NCI-H2107 treated with DMSO at 0.1 percent for 48 hours (cell line): ENCODE data around the gene CPM.

ENCODE experiments used
- DNase-seq: peaks from one replicate; lab custom pipeline; 2025; ENCODE audit not compliant: unreplicated experiment; lab: John Stamatoyannopoulos, UW

The CPM gene

DNA sequence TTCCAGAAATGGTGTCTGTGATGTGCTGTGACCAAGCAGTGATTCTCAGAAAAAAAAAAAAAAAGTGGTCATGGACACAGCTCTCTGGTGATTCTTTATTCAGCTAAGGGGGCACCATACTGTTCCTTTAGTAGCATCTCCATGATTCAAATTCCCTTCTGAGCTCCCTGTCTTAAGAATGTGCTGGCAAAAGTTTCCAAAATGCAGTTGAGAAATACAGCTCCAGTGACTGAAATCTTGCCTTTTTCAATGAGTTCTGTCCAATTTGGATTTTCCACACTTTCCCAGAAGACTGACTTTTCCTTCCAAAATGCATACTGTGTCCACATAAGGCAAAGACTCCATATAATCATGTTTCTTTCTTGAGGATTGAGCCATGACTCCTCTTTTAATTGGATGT, 24.3 kb upstream of the CPM start:
- no peak for DNase-seq

DNA sequence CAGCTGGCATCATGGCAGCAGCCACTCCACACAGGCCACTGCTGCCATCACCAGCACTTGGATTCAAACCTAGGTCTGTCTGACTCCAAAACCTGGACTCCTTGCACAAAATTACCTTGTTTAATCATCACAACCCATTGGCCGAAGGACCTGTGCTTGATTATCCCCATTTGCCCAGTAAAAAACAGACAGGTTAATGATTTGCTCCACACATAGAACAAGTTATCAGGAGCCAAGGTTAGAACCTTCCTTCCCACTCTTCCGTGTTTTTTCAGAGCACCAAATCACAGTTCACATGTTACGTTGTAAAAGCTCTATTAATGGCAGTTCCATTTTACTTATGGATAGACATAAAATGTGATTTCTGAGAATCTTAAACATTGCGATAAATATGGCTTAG, 23.5 kb upstream of the CPM start:
- DNase-seq: no peak

DNA sequence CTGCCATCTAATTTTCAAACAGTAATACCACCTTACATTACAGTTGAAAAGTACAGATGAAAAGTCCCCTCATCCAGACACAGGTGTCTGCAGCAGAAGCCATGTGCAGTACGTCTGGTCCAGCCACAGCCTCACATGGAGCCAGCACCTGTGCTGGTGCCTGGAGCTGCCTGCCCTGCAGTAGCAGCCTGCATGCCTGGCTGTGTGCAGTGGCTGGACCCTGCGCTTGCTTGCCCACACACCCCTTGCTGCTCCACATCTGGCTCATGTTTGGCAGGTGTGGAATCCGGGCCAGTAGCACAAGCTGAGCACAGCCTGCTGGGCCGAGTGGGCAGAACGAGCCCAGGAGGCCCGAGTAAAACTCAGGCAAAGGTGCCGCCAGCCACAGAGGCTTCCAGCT, 21.8 kb upstream of the CPM start:
- no peak for DNase-seq

DNA sequence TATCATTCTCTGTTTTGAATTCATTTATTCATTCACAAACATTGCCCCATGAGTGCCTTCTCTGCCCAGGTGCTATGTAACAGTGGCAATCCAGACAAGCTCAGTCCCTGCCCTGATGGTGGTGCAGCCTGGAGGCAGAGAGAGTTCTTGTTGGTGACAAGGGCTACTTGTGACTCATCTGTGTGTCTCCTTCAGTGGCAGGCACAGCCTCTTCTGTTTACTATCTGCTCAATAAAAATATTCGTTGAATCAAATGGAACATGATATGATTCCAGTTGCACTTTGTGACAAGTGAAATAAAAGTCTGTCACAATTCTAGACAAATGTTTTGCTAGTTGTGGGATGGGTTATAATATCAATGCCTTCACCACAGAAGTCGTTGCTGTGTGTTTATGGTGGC, 20.6 kb upstream of the CPM start:
- no peak for DNase-seq

DNA sequence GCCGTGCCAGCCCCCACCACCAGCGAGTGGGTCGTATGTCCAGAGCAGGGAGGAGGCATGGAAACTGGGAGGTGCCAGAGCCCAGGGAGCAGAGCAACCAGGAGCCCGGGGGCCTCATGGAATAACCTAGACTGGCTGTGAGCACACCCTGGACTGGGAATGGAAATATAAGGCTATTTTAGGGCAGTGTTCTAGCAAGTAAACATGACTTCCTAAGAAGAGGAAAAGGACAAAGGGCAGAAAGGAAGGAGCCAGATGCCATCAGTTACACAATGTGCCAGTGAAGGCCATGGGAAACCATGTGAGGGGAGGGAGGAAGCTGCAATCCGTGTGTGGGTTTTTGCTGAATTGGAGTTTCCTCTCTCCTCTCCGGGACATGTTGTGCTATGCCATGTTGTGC, 18.7 kb upstream of the CPM start:
- DNase-seq: no peak

DNA sequence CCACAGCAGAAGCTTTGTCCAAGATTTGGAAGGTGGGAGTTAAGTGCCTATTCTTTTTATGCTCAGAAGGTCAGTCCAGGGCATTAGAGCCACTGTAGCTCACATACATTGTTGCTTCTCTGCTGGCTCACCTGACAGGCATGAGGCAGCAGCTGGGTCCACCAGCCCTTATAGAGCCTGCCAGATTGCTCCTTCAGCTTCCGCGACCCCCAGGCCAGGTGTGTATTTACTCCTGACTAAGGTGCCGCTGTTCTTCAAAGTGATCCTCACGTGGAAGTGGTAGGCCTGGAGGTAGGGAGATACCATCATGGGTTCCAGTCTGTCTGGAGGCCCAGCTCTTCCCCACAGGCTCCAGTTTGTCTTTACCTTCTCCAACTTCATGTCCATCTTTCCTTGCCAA, 17.5 kb upstream of the CPM start:
- no peak for DNase-seq

DNA sequence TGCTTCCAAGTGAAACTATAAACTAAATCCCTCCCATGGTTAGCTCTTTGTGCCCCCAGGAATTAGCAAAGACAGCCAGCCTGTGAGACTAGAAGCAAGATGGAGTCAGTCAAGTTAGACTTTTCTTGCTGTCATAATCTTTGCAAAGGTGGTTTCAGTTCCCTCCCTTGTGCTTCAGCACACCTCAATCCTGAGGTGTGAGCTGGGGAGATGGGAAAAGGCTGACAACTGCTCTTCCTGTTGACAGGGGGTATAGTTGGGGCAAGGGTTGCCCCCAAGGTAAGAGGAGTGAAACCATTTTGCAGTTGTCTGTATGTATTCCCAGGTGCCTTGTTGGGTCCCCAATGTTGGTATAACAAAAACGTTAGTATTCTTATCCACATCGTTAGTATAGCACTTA, 12.3 kb upstream of the CPM start:
- no peak for DNase-seq

DNA sequence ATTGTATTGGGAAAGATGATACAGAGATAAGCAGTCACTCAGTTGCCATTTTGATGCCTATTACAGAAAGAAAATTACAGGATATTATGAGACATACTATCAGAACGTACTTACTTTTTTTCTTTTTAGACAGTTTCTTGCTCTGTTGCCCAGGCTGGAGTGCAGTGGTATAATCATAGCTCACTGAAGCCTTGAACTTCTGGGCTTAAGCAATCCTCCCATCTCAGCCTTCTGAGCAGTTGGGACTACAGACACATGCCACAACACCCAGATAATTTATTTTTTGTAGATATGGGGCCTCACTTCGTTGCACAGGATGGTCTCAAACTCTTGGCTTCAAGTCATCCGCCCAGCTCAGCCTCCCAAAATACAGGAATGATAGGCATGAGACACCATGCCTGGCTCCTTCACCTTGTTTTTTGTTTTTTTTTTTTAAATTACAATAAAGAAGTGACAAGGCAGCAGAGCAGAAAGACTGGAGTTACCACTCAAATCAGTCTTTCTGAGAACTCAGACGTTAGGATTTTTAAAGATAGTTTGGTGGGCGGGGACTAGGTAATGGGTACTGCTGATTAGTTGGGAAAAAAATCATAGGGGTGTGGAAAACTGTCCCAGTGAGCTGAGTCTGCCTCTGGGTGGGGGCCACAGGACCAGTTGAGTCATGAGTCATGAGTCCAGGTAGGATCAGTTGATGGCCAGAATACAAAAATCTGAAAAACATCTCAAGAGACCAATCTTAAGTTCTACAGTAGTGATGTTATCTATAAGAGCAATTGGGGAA, 11.5 kb upstream of the CPM start:
- no peak for DNase-seq

DNA sequence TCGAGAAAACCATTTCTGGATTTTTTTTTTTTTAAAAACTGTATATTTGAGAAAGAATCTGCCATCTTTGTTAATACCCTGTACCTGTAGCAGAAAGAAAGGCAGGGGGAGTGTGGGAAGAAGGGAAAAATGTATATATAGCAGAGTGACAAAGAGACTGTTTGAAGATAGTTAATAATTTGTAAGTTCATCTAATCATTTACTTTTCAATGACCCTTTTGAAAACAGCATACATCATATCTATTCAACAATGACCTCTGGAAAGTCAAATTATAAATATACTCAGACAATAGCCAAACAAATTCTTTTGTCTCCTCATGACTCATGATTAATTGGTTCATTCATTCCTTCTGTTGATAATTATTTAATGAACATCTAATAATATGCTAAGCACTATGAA, 10.9 kb upstream of the CPM start:
- DNase-seq: no peak

DNA sequence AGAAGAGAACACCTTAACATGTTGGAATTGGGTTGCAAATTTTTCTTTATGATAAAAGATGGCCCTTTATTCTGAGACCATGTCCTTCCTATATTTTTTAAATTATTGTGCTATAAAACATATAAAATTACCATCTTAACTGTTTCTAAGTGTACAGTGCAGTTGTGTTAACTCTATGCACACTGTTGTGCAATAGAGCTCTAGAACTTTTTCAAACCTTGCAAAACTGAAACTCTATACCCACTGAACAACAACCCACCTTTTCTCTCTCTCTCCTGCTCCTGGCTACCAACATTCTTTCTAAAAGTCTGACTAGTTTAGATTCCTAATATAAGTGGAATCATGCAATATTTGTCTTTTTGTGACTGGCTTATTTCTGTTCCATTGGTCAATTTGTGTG, 7.8 kb upstream of the CPM start:
- DNase-seq: no peak

DNA sequence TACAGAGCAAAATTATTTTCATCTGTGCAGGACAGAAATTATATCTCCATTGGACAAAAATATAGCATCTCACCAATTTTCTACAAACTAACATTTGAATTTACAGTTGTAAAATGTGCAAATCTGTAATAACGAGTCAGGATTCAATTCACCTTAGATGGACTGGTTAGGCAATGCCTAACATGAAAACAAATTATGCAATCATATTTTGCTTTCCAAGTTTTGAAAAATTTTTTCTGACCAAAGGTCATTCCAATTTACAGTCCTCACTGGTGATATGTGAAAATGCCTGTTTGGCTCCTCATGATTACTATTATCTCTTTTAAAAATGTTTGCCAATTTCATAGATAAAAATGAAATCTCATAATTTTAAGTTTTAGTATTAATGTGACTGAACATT, 6.5 kb upstream of the CPM start:
- DNase-seq: no peak

DNA sequence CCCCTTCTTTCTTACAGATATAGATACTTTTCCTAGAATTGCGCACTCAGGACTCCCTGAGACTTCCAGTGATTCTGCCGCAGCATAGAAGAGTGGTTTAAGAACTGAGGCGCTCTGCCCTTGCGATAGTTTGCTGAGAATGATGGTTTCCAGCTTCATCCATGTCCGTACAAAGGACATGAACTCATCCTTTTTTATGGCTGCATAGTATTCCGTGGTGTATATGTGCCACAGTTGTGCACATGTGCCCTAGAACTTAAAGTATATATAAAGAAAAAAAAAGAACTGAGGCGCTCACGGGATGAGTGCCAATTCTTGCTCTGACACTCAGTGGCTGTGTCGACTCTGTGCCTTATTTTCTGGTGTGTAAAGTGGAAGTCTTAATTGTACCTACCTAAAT, 1.4 kb upstream of the CPM start:
- no peak for DNase-seq

DNA sequence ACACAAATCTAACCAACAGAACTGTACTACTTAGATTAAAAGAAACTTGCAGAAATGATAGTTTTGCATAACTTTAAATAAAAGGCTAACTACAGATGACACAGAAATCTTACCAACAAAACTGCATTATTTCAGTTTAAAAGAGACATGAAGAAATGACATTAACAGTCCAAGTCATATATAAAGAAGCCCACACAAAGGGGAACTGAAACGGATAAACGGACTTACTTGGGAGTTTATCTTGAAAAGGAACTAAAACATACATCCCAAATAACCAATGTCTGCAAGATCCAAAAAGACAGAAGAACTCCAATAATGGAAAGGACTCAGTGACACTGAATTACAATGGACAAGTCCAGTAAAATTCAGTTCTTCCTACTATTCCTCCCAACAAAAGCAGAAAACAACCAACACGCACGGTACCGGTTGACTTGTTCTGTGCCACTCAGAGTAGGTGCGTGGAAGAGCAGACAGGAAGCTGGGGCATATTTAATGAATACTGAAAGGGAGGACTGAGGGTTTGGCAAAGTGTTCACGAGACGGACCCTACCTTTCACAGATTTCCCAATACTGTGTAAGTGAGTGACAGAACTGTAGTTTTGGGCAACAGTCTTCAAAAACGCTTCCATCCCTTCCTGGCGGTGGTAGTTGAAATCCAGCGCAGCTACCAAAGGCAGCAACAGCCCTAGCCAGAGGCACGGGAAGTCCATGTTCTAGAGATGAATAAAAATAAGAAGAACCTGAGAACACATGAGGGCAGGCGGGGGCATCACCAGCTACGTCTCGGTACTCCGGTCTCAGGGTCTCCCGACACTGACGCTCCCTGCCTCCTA, 627 bp downstream of the CPM start:
- peak; percentile 62 for DNase-seq

DNA sequence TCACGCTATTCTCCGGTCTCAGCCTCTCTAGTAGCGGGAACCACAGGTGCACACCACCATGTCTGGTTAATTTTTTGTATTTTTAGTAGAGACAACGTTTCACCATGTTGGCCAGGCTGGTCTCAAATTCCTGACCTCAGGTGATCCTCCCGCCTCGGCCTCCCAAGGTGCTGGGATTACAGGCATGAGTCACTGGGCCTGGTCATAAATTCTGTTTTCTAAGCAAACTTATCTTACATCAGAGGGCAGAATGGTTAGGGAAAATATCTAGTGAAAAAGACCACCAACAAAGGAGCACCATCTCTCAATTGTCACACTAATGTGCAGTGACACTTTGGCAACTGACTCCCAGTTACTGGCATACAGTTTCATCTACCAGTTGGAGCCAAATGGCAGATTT, 2.8 kb downstream of the CPM start:
- no peak for DNase-seq

DNA sequence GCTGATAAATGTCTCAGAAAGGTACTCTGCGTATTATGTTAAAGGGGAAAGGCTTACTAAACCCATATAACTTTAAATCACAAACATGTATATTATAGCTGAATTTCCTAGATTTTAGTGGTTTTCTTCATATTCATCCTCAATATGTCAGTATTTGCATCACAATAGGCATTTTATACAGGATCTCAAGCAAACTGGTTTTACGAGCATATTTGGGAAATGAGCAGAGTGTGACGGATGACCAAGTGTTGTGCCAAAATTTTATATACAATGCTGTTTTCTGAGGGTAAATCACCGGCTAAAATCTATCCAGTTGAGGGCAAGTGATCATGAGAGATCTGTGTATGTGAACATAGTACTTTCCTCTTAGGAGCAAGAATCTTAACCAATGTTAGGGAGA, 8.4 kb downstream of the CPM start:
- DNase-seq: no peak

DNA sequence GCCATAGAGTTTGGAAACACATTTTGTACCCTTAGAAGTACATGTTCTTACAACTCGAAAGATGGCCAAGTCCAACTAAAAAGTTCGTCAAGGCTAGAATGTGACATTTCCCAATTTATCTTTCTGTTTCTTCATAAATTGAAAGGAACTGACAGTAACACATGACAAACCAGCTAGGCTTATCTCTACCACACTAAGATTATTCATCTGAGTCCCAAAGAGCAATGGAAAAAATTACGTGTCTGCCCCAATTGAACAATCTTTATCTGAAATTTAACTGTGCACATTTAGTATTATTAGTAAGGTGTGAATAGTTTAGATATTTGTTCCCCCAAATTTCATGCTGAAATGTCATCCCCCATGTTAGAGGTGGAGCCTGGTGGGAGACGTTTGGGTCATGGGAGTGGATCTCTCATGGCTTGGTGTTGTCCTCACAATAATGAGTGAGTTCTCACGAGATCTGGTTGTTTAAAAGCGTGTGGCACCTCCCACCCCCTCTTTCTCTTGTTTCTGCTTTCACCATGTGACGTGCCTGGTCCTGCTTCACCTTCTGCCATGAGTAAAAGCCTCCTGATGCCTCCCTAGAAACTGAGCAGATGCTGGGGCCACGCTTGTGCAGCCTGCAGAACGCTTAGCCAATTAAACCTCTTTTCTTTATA, 13.3 kb downstream of the CPM start:
- DNase-seq: no peak

DNA sequence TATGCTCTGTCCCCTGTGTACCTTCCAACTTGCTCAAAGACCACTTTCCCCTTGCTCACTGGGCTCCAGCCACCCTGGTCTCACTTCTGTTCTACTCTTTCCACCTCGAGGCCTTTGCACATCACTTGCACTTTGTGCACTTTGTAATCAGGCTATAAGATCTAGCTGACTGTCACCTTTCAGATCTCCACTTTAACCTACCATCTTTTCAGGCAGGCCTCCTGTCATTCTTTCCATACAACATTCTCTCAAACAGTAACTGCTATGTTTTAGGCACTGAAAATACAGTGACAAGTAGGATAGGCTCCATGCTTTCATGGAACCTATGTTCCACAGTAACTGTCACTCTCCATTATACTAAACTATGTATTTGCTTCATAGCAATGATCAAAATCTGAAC, 14.0 kb downstream of the CPM start:
- no peak for DNase-seq

DNA sequence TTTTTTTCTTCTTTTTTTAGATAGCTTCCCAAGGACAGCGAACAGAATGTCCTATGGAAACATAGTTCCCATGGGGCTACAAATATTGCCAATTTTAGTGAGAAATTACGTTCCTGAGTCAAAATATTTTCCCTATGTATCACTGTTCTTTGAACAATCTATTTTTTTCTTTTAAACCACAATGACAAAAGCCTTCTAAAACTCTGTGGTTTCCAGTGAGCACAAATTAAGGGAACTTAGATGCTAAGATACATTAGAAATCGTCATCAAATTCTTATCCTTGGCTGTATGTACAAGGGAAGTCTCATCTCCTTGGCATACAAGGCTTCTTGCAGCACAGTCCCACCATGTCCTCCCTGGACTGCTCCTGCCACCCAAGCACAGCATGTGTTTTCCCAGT, 17.9 kb downstream of the CPM start:
- no peak for DNase-seq

DNA sequence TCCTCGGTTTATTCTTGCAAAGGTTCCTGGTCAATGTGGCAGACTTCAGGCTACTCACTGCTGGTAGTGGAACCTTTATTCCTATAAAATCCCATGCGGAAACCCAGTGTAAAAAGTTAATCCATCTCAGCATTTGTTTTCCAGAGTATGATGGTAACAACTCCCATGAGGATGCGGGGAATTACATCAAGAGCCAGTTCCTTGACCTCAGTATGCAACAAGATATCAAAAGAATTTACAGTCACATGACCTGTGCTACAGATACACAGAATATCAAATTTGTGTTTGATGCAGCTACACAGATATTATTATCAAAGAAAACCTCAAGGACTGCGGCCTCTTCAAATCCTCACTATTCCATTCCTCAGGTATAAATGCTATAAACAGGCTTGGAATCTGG, 19.3 kb downstream of the CPM start:
- no peak for DNase-seq

DNA sequence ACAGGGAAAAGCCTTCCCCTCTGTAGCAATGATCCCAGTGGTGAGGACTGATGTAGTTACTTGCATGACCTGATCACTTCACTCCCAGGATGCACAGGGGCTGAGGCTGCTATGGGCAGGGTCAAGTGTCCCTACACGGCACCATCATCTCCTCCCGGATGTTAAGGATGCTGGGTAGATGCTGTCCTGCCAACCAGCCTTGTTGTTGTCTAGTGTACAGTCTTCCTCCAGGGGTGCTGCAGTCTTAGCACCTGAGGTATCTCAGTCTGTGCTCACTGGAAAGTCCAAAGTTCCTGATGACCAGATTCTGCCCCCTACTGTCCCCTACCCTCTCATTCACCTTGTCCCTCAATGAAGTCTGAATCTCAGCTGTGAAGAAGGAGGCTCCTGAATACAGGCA, 20.1 kb downstream of the CPM start:
- no peak for DNase-seq

DNA sequence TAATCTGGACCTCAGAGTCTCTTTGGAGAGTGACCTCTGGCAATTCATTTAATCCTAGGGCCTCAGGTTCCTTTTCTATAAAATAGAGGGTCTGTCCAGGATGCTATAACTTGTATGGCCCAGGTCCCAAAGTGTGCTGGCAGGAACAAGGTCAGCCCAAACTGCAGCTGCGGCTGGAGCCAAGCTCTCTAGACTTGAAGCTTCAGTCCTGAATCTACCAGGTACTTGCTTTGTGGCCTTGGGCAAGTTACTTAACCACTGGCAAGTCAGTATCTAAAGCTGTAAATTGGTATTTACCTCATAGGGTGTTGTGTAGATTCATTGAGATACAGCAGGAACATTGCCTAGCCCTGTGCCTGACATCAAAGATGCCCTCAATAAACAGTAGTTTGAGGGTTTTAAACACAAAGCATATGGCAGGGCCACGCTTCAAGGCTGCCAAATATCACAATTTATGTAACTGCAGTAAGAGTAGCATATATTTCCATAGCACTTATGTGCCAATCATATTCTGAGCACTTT, 21.7 kb downstream of the CPM start:
- DNase-seq: no peak

DNA sequence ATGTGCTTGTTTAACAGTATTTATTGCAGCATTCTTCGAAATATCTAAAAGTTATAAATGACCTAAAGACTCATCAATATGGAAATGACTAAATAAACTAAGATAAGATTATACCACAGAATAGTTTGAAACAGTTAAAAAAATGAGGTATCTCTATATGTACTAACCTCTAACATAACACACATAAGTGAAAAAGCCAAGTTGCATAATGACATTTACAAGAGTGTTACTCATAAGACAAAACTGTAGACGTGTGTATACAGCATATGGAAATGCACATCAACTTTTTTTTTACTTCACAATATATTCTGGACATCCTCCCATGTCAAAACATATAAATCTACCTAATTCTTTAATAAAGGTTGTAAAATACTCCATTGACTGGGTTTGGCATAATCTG, 22.8 kb downstream of the CPM start:
- DNase-seq: no peak
